NCI-H1092 (cell line): ENCODE data around the gene TMPRSS2.

ENCODE experiments used
- DNase-seq: peaks from one replicate; lab custom pipeline; 2025; lab: John Stamatoyannopoulos, UW

TMPRSS2 gene

GRCh38 chr21:41509733-41510132 lies 1.8 kb upstream of the TMPRSS2 start:
- DNase-seq = no peak

DNA sequence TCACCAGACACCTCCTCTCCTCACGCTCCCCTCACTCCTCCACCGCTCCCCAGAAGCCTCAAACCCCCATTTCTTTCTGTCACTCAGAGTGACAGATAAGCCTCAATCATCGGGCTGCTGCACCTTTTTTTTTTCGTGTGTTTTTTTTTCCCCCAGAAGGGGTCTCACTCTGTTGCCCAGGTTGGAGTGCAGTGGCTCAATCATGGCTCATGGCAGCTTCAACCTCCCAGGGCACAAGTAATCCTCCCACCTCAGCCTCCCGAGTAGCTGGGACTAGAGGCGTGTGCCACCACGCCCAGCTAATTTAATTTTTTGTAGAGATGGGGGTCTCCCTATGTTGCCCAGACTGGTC lies 1.2 kb upstream of the TMPRSS2 start:
- DNase-seq = no peak

GRCh38 chr21:41508415-41509144 lies 622 bp upstream of the TMPRSS2 start:
- DNase-seq = no peak

DNA sequence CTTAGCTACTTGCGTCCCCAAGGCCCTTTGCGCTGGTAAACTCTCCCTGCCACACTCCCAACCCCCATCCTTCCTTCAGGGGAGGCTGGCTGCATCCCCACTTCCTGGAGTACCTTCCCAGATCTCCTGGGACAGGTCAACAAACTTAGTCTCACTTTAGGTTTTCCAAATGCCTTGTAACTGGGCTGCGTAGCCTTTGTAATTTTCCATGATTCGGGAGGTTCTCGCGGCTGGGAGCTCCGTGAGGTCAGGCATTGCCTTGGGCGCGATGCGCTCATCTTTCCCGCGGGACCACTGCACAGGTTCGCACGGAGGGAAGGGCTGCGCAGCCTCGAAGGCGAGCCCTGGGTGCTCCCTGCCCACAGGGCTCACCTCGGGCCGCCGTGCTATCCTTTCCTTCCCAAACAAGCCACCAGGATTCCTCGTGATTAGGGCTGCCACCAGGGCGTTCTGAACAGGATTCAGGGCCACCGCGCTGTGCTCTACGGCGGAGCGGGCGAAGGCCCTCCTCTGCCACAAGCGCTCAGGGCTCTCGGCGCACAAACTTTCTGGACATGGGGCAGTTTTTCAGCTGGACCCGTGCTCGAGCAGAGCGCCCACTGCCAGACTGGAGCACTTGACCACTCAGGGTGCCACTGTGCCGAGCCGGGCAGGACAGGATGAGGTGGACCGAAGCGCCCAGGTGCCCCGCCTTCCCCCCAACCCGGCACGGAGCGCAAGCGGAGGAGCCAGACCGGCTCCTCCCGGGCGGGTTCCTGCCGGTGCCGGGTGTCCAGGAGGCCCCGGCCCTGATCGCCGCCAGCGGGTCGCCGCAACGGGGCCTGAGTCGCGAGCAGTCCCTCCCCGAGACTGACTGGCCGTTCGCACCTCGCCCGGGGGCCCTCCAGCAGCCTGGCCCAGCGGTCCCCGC lies 1.1 kb downstream of the TMPRSS2 start:
- no peak for DNase-seq

GRCh38 chr21:41506005-41506594 lies 1.9 kb downstream of the TMPRSS2 start:
- DNase-seq = no peak

DNA sequence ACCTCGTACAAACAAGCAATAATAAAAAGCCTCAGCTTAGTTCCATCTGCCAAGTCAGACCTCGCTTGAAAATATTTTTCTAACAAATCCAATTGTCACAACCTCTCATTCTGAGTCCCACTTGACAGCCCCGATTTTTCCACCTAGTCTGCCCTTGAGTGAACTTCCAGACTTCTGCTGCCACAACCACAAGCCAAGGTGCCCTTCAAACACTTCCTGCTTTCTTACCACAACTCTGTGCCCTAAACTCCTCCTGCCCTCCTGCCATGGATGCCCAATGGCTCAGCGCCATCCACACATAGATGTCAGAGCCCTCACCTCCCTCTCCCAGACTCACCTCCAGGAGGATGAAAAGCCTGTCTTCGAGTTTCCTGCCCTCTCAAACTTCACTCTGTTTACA lies 3.9 kb downstream of the TMPRSS2 start:
- no peak for DNase-seq

DNA sequence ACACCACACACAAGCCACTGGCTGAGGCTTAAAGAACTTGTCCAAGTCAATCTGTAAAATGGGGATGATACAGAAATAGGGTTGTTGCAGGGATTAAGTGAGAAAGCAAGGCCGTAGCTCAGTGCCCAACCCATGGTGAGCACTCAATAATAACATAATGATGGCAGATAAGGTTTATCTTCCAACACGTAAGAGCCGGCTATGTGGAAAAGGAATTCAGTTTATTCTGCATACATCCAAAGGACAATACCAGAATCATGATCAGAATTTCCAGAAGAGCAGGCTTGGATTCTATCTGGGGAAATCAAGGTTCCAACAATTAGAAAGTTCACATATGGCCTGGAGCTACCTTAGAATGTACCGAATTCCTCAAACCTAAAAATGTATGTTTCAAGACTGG lies 4.6 kb downstream of the TMPRSS2 start:
- DNase-seq = no peak

GRCh38 chr21:41501919-41502318 lies 6.0 kb downstream of the TMPRSS2 start:
- no peak for DNase-seq

DNA sequence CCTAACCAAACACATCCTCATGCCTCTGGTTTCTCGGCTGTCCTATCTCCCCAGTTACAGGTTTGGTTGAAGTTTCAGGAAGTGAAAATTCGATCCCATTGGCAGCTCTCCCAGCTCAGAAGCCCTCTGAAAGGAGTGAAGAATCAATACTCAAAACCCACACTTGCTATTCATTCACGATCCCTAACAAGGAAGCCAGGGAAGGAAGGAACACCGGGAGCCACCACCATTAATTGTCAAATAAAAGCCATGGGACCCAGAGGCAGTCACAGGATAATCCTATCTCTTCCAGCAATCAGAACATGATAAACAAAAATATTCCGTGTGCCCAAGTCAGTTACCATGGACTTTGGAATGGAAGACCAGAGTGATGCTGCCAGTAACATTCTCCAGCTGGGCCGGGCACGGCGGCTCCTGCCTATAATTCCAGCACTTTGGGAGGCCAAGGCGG lies 7.0 kb downstream of the TMPRSS2 start:
- no peak for DNase-seq

- no peak for DNase-seq
Measured at GRCh38 chr21:41500363-41500762, 7.6 kb downstream of the TMPRSS2 start.

DNA sequence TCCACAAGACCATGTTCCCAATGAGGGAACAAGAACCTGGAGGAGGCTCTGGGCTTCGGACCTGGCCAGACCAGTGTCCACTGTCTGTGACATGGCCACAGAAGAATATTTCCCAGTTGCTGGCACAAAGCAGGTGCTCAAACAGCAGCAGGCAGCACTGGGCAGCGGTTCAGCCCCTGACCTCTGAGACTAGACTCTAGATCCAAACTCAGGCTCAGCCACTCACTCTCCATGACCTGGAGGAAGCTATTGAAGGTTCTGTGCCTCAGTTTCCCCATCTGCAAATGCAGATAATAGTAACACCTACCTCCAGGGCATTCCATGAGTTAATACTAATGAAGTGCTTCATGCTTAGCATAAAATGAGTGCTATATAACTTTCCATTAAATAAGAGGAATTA lies 8.0 kb downstream of the TMPRSS2 start:
- no peak for DNase-seq

- no peak for DNase-seq
Measured at GRCh38 chr21:41497788-41498187, 10.2 kb downstream of the TMPRSS2 start.

DNA sequence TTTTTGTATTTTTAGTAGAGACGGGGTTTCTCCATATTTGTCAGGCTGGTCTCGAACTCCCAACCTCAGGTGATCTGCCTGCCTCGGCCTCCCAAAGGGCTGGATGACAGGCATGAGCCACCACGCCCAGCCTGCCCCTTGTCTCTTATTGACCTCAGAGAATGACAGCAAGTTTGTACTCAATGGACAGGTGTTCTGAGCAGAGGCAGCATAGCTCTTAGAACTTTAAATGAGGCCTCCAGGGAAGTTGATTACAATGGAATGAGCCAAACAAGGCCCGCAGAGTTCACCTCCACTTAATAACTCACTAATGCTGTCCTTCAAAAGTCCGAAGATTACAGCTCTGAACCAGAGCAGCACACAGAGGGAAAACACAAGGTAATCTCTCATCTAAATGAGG lies 10.9 kb downstream of the TMPRSS2 start:
- no peak for DNase-seq

DNA sequence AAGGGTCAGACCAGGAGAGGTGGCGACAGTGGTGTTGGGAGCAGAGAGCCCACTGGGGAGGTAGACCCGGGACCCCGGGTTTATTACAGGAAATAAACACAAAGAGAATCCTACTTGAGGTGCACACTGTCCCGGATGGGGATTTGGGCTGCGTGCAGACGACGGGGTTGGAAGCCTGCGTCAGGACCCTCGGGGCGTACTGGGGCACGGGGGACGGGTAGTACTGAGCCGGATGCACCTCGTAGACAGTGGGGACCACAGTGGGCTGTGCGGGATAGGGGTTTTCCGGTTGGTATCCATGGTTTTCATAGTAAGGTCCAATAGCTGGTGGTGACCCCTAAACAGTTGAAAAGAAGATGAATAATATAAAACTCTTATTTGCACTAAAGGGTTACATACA lies 13.7 kb downstream of the TMPRSS2 start:
- DNase-seq = no peak

DNA sequence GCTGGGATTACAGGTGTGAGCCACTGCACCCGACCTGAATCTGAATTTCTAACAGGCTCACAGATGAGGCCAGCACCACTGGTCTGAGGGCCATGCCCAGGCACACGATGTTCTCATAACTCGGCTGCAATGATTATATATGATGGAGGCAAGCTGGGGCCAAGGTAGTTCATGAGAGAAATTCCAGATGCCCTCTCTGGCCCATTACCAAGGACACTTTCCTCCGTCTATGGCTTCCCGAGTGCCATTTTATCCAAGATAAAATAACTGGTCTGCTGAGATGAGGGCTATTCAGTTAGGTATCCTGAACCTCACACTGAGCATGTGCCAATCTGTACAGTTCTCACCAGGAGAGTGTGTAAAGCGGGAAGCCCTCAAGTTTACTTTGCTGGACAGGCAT lies 16.5 kb downstream of the TMPRSS2 start:
- DNase-seq = no peak

DNA sequence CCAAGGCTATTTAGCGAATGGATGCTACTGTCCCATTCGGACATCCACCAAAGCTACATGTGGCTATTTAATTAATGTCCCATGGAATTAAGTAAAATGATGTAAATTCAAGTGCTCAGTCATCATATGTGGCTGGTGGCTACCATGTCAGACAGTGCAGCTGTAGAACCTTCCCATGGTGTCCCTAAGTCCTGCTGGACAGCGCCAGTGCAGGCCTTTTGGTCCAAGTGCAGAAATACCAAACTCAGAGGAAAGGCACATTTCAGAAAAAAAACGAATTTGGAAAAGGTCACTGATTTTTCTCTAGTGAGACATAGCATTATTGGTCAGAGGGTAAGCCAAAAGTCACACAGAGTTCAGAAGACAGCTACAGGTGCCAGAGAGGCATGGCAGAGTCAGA lies 17.6 kb downstream of the TMPRSS2 start:
- DNase-seq = no peak

DNA sequence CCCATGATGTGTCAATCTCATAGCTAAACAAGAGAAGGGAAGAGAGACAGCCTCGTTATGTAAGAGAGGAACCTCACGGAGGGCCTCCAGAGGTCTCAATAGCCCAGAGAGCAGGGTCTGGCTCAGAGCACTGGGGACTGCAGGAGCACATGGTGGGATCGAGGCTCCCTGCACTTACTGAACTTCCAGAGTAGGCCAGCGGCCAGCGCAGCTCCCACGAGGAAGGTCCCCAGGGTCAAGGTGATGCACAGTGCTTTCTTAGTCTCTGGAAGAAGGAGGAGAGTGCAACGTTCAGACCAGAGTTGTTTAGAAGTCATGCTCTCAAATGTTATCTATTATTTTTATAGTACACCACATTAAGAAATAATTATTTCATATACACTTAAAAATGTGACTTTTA lies 18.6 kb downstream of the TMPRSS2 start:
- DNase-seq = no peak

- DNase-seq = no peak
Measured at GRCh38 chr21:41488080-41488479, 19.9 kb downstream of the TMPRSS2 start.

DNA sequence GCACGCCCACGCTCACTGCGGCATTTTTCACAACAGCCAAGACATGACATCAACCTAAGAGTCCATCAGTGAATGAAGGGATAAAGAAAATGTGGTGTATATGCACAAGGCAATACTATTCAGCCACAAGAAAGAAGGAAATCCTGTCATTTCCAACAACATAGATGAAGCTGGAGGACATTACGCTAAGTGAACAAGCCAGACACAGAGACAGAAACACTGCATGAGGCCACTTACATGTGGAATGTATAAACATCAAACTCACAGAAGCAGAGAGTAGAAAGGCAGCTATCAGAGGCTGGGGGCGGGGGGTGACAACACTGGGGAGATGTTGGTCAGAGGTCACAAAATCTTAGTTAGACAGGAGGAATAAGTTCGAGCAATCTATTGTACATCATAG lies 20.9 kb downstream of the TMPRSS2 start:
- no peak for DNase-seq

DNA sequence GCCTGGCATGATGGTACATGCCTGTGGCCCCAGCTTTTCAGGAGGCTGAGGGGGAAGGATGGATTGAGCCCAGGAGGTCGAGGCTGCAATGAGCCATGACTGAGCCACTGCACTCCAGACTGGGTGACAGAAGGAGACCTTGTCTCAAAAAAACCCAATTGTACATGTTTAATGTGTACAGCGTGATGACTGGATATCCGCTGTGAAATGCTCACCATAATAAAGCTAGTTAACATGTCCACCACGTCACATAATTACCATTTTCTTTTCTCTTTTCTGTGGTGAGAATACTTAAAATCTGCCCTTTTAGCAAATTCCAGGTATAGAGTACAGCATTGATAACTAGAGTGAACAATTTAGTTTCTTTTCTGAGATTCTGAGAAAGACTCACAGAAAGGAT lies 24.0 kb downstream of the TMPRSS2 start:
- DNase-seq = no peak

- DNase-seq = no peak
Measured at GRCh38 chr21:41483415-41483814, 24.5 kb downstream of the TMPRSS2 start.

- no peak for DNase-seq
Measured at GRCh38 chr21:41482980-41483379, 25.0 kb downstream of the TMPRSS2 start.

GRCh38 chr21:41482301-41482700 lies 25.7 kb downstream of the TMPRSS2 start:
- no peak for DNase-seq
